ENCODE data around the gene SPNS2. TPM values are rescaled to one million over a fixed set of nuclear protein-coding genes. Genes with fewer than 3 reads are reported as not detected.

Gene SPNS2
- total RNA-seq, 4 donors from 2014 or later, result 12.4 to 81.0 (median 31.9) TPM

DNA sequence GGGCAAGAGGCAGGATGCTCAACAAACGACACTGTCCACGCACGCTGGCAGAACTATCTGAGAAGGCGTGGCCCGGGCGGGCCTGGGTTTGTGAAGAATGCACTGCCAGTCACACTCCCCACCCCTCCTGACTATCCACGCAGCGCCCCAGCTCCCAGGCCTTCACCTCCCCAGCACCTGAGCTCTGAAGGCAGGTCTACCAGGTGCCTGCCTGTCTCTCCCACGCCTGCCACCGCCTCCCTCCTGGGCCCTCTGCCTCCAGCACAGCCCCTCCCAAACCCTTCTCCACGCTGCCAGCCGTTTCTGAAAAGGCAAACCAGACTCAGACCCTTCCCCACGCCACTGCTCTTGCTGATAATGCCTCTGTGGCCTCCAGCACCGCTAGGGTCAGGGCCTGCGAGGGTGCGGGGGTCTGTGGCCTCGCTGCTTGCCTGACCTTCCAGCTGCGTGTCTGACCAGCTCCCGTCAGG is 44.9 kb downstream of the SPNS2 start:
- Histone ChIP-seq H3K27ac (no peak overlapping the region), H3K36me3 (peaks cover 0 to 89% (median 0%) of the 10 kb centered on the region in 3 donors)
- no peak for DNase-seq

GRCh38 chr17:4544135-4544950 is 45.7 kb downstream of the SPNS2 start:
- no peak overlapping the region for H3K4me3 ChIP-seq
- no peaks in the 10 kb centered on the region for H3K9me3 ChIP-seq
- TF ChIP-seq CTCF (IDR thresholded peaks at IDR 0.05) (no peak), POLR2A (IDR thresholded peaks at IDR 0.05) (no peak)
- H3K36me3 ChIP-seq, result peaks cover 0 to 90% (median 0%) of the 10 kb centered on the region in 3 donors
- H3K27ac ChIP-seq, result no peak overlapping the region
- no peak for DNase-seq
- H3K27me3 ChIP-seq, result no peaks in the 10 kb centered on the region
- H3K4me1 ChIP-seq, result peaks cover 0 to 16% (median 2%) of the 10 kb centered on the region in 4 donors

More for the DNA sequence above, 44.9 kb downstream of the SPNS2 start:
- TF ChIP-seq CTCF (IDR thresholded peaks at IDR 0.05) (no peak), POLR2A (IDR thresholded peaks at IDR 0.05) (no peak)
- Histone ChIP-seq H3K27me3 (no peaks in the 10 kb centered on the region), H3K9me3 (no peaks in the 10 kb centered on the region), H3K4me3 (no peak overlapping the region), H3K4me1 (peaks cover 0 to 16% (median 2%) of the 10 kb centered on the region in 4 donors)

DNA sequence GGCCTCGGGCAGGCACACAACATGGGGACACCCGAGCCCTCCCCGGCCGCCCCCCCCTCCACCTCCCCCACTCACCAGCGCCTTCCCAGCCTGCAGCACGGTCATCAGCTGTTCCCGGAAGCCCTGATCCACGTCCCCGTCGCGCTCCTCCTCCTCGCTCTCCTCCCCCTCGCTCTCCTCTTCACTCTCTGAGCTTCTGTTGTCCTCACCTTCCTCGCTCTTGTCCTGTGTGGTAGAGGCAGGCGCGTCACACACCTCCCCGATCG is 46.2 kb downstream of the SPNS2 start:
- H3K36me3 ChIP-seq, result peaks cover 0 to 90% (median 0%) of the 10 kb centered on the region in 3 donors
- TF ChIP-seq CTCF (IDR thresholded peaks at IDR 0.05), result no peak
- TF ChIP-seq POLR2A (IDR thresholded peaks at IDR 0.05), result no peak
- DNase-seq, result no peak
- peaks cover 0 to 16% (median 2%) of the 10 kb centered on the region in 4 donors for H3K4me1 ChIP-seq
- H3K4me3 ChIP-seq, result no peak overlapping the region
- H3K27me3 ChIP-seq, result no peaks in the 10 kb centered on the region
- H3K9me3 ChIP-seq, result no peaks in the 10 kb centered on the region
- H3K27ac ChIP-seq, result no peak overlapping the region

DNA sequence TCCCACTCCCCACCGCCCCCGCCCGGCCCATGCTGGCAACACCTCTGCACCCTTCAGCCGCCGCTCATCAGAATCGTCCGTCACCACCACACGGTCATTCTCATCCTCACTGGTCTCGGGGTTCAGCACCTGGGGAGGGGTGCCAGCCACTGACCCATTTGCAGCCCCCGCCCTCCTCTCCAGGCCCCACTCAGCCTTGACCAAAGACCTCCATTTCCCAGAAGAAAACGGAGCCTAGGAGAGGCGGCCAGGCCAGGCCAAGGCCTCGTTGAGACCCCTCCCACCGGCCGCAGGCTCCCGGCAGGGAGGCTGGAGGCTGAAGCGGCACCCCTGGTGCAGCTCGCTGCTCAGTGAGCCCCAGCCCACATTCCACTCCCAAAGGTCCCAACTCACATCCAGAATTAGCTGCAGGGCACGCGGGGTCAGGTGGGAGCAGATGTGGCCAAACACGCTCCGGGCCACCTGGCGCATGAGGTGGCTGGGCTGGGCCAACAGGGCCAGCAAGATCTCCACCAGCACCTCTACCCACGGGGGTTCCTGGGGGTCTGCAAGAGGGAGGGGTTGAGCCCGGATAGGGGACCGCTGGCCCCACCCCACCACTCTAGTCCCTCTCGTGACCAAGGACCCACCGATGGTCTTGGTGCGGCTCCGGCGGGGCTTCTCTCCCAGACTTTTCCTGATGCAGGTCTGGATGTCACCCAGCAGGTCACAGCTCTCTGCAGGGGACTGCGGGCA is 46.7 kb downstream of the SPNS2 start:
- Histone ChIP-seq H3K27me3 (no peaks in the 10 kb centered on the region), H3K36me3 (peaks cover 0 to 93% (median 0%) of the 10 kb centered on the region in 3 donors), H3K4me3 (no peak overlapping the region), H3K9me3 (no peaks in the 10 kb centered on the region), H3K27ac (no peak overlapping the region), H3K4me1 (peaks cover 0 to 12% (median 2%) of the 10 kb centered on the region in 4 donors)
- no peak for TF ChIP-seq POLR2A (IDR thresholded peaks at IDR 0.05)
- DNase-seq, result no peak

DNA sequence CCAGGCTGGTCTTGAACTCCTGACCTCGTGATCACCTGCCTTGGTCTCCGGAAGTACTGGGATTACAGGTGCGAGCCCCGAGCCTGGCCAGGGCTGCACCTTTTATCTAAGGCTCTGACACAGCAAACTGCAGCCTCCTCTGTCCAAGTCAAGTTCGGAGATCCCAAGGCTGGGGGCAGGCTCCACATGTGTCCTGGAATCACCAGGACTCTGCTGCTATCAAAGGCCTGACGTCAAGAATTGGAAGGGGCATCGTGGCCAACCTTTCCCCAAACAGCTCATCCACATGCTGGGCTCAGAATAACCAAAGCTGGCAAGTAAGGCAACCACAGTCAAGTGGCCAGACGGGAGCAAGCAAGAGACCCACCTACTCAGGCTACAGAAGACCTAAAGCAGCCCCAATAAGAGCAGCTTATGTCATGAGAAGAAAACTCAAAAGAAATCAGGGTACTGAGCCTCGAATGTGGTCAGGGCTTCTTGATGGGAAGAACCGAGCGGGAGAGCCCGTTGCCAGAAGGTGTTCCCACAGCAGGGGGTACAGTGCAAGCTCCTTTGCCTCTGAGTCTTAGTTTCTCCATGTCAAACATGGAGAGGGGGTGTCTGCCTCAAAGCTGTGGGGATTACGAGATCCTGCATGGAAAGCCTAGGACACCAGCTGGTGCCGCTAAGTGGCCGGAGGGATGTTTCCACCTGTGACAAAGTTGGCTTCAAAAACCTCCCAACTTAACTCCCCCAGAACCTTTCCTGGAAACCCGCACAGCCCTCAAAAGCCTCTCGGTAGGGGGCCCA is 48.6 kb downstream of the SPNS2 start:
- Histone ChIP-seq H3K27ac (no peak overlapping the region), H3K4me3 (no peak overlapping the region), H3K27me3 (no peaks in the 10 kb centered on the region), H3K9me3 (no peaks in the 10 kb centered on the region), H3K4me1 (no peaks in the 10 kb centered on the region), H3K36me3 (peaks cover 0 to 99% (median 0%) of the 10 kb centered on the region in 3 donors)
- no peak for DNase-seq
- TF ChIP-seq CTCF (IDR thresholded peaks at IDR 0.05), result no peak
- no peak for TF ChIP-seq POLR2A (IDR thresholded peaks at IDR 0.05)

Measured in Peyer's patch (tissue), 4 donors.